ENCODE data around the gene RADIL.

- TF ChIP-seq, protein P1, sequence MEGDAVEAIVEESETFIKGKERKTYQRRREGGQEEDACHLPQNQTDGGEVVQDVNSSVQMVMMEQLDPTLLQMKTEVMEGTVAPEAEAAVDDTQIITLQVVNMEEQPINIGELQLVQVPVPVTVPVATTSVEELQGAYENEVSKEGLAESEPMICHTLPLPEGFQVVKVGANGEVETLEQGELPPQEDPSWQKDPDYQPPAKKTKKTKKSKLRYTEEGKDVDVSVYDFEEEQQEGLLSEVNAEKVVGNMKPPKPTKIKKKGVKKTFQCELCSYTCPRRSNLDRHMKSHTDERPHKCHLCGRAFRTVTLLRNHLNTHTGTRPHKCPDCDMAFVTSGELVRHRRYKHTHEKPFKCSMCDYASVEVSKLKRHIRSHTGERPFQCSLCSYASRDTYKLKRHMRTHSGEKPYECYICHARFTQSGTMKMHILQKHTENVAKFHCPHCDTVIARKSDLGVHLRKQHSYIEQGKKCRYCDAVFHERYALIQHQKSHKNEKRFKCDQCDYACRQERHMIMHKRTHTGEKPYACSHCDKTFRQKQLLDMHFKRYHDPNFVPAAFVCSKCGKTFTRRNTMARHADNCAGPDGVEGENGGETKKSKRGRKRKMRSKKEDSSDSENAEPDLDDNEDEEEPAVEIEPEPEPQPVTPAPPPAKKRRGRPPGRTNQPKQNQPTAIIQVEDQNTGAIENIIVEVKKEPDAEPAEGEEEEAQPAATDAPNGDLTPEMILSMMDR (optimal IDR thresholded peaks at IDR 0.05 in 1 of 3, IDR thresholded peaks at IDR 0.05 in 1 of 3, conservative IDR thresholded peaks at IDR 0.05 in 1 of 3; ENCODE audit: extremely low read depth in 1 of 3, insufficient read depth in 2 of 3, low read length in 3 of 3): no peak
- TF ChIP-seq EZH2 (IDR thresholded peaks at IDR 0.05; ENCODE audit: low read length): no peak
Measured at GRCh38 chr7:4788627-4789189, 94.8 kb downstream of the RADIL start.

Measured in keratinocyte (primary cell).